Left colon (tissue), 2 donors: ENCODE measurements around the gene CLASRP. TPM values are rescaled to one million over a fixed set of nuclear protein-coding genes. Genes with fewer than 3 reads are reported as not detected.
A peak's percentile ranks its signal among the peaks of the same experiment; 100 is the strongest.

Experiments
- ATAC-seq: fragments of 200-7000 bp; cut with Tn5 transposase; one replicate; pipeline ENCODE4 v1.9.1; 2020; ENCODE audit warnings: mild to moderate bottlenecking, moderate library complexity
- DNase-seq, 2 donors: peaks; one replicate each; pipeline ENCODE4 v3.0.0-alpha.2; 2020
- intact Hi-C, 2 donors: fragments of 100-400 bp; cut with DNase I in 1 of 2; cut with micrococcal nuclease in 1 of 2; formaldehyde crosslinking; loops; one replicate each; pipeline versions ENCODE4 v1.11.2 to v1.14.0; 2022; cut with DNase I, micrococcal nuclease
- total RNA-seq, 2 donors: library from RNA; stranded (reverse); fragmentation: NEBNext Ultra II Directional; extraction: Animal tissue kit (Norgen Biotek cat#: 25700); gene quantifications; one replicate each; pipeline ENCODE4 v1.2.1, GENCODE V29; 2021
- donor health status: DM: no; HTN: no; CAD: no.
- donor health status: DM: yes; HTN: yes; CAD: no.

CLASRP gene
- total RNA-seq, 2 donors from 2014 or later: 65.3 to 92.8 TPM

DNA sequence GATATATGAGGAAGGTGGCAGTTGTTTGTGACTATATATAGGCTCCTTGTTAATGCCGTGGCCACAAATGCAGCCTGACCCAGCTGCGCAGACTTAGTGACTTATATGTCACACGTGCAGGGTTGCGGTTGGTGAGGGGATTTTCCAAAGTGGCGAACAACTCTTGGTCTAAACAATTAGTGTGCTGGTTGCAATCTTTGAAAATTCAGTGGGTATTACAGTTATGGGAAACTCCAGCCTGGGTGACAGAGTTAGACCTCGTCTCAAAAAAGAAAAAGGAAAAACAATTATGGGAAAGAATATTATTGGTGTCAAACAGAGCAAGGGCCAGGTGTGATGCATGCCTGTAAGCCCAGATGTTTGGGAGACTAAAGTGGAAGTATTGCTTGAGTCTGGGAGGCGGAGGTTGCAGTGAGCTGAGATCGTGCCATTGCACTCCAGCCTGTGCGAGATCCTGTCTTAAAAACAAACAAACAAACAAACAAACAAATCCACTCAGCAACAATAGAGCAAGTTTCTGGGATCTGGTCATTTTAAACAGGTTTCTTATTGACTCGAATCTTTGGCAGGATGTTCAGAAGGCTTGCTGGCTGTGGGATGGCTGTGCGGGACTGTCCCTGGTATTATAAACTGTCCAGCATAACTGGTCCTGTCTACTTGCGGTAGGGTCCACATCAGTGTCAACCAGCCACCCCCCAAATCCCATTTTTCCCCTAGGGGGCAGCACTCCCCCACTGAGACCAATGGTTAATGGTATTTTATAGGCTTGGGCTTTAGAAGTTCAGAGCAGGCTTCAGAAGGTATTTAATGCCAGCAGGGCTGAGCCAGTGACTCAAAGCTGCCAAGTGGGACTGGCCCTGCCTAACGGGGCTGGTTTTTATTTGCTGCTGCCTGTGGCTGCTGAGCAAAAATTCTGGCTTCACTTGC, 22.2 kb upstream of the CLASRP start:
- DNase-seq (peak; percentile 56 to 72), ATAC-seq (peak; percentile 84)
- intact Hi-C loops: no loop called here

DNA sequence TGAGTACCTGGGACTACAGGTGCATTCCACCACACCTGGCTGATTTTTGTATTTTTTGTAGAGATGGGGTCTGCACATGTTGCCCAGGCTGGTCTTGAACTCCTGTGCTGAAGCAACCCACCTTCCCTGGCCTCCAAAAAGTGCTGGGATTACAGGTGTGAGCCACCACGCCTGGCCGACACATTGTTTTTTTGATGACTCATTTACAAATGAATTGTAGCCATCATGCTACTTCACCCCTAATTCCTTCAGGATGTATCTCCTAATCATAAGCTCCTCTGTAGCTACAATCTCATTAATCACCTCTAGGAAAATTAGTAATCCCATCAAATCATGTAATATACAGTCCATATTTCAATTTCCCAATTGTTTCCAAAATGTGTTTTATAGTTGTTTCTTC, 19.7 kb upstream of the CLASRP start:
- DNase-seq (no peak), ATAC-seq (no peak)
- intact Hi-C loops: no loop called here

DNA sequence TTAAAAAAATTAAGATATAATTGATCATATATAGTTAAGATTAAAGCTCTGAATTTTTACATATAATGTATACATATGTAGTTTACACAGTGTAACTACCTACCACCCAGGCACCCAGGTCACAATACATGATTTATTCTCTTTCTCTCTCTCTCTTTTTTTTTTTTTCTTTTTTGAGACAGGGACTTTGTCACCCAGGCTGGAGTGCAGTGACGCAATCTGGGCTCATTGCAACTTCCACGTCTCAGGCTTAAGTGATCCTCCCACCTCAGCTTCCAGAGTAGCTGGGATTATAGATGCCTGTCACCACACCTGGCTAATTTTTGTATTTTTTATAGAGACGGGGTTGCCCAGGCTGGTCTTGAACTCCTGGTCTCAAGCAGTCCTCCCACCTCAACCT, 18.8 kb upstream of the CLASRP start:
- ATAC-seq (no peak), DNase-seq (no peak)
- intact Hi-C loops: no loop called here

GRCh38 chr19:45021971-45022370, 16.9 kb upstream of the CLASRP start:
- no peak for DNase-seq
- no peak for ATAC-seq
- intact Hi-C loops: no loop called here

- ATAC-seq (no peak), DNase-seq (no peak)
- intact Hi-C loops: no loop called here
These were observed 15.8 kb upstream of the CLASRP start for GRCh38 chr19:45023048-45023447.

- no peak for ATAC-seq
- DNase-seq: no peak
- intact Hi-C loops: no loop called here
These were observed 13.6 kb upstream of the CLASRP start for GRCh38 chr19:45025264-45025663.

GRCh38 chr19:45027371-45027770, 11.5 kb upstream of the CLASRP start:
- no peak for DNase-seq
- no peak for ATAC-seq
- intact Hi-C loops: no loop called here

GRCh38 chr19:45030825-45031224, 8.0 kb upstream of the CLASRP start:
- no peak for DNase-seq
- ATAC-seq: no peak
- intact Hi-C loops: no loop called here

GRCh38 chr19:45032421-45032820, 6.4 kb upstream of the CLASRP start:
- ATAC-seq (no peak), DNase-seq (no peak)
- intact Hi-C loops: no loop called here

GRCh38 chr19:45035755-45036154, 3.1 kb upstream of the CLASRP start:
- intact Hi-C loops: no loop called here
- DNase-seq (no peak), ATAC-seq (no peak)

- ATAC-seq: no peak
- intact Hi-C loops: no loop called here
- DNase-seq: no peak
These were observed 1.3 kb upstream of the CLASRP start for GRCh38 chr19:45037393-45038169.

DNA sequence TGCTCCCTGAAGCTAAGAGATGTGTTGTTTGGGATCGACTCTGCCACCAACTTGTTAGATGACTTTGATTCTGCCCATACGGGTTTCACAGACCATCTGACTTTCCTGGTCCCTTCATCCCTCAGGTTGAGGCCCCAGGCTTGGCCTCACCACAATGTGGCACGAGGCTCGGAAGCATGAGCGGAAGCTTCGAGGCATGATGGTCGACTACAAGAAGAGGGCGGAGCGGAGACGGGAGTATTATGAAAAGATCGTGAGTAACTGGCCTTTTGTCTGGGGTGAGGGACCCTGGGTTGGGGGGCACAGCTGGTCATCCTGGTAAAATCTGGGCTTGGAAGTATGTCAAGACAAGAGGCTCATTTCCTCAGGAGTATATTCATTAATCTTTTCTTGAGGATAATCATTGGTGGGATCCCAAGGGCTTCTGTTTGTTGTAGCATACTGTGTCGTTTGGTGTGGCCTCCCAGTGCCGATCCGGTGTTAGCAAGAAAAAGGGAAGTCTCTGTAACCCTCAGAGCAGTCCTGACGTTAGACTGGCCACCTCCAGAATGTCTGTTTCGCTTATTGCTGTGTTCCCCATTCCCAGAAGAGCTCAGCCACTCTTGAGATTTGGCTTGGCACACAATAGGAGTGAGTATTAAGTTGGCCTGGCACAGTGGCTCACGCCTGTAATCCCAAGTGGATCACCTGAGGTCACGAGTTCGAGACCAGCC, 1.4 kb downstream of the CLASRP start:
- intact Hi-C loops: no loop called here
- DNase-seq (no peak), ATAC-seq (no peak)

GRCh38 chr19:45041125-45041524, 2.3 kb downstream of the CLASRP start:
- ATAC-seq (no peak), DNase-seq (no peak)
- intact Hi-C loops: no loop called here

- DNase-seq: no peak
- intact Hi-C loops: no loop called here
- peak; percentile 87 for ATAC-seq
These were observed 7.0 kb downstream of the CLASRP start for GRCh38 chr19:45045671-45046353.

GRCh38 chr19:45046355-45046754, 7.5 kb downstream of the CLASRP start:
- ATAC-seq (peak; percentile 18), DNase-seq (no peak)
- intact Hi-C loops: no loop called here

DNA sequence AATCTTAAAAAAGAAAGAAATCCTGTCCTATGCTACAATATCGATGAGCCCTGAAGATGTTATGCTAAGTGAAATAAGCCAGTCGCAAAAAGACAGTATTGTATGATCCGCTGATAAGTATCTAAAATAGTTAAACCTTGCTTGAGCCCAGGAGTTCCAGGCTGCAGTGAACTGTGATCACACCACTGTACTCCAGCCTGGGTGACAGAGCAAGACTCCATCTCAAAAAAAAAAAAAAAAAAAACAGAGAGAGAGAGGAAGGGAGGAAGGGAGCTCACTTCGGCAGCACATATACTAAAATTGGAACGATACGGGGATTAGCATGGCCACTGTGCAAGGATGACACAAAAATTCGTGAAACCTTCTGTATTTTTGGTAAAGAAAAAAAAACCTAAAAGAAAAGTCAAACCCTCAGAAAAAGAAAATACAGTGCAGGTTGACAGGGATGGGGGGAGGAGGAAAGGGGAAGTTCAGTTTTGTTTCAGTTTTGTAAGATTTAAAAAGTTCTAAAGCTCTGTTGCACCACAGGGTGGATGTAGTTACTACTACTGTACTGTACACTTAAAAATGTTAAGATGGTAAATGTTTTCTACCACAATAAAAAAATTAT, 8.4 kb downstream of the CLASRP start:
- intact Hi-C loops: no loop called here
- DNase-seq: no peak
- no peak for ATAC-seq

DNA sequence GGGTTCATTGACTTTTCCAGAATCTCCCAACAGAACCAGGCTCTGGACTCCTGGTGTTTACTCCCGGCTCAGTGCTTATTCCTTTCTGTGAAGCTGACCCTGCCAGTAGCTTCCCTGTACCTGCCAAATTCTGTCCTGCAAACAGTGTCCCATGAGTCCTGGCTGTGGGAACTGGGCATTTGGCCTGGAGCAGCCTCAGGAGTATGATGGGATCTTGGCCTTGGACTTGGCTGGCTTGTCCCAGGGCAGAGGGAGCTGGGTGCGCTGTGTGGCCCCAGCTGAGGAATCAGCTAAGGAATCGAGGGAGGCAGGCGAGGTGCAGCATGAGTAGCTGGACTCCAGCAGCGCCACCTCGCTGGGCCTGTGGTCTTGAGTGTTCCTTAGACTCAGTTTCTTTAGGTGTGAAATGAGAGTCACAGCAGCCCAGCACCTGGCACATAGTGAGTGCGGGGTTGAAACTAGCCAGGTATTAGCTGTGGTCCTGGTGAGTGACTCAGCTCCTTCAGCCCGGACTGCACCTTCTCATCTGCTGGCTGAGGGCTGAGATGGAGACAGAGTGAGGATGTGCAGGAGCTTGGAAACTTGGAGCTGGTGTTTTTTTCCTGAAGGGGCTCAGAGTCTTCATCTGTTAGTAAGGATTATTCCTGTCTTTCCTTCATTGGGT, 10.4 kb downstream of the CLASRP start:
- ATAC-seq (no peak), DNase-seq (no peak)
- intact Hi-C loops: no loop called here

GRCh38 chr19:45050036-45050435, 11.2 kb downstream of the CLASRP start:
- ATAC-seq (no peak), DNase-seq (no peak)
- intact Hi-C loops: no loop called here
